NCI-H187 treated with DMSO at 0.1 percent for 48 hours (cell line): ENCODE data around the gene ACAP1.

Experiments used
- DNase-seq: peaks from one replicate; lab custom pipeline; 2025; lab: John Stamatoyannopoulos, UW

ACAP1 gene

GRCh38 chr17:7388856-7389255 lies 52.5 kb downstream of the ACAP1 start:
- DNase-seq: no peak

GRCh38 chr17:7389924-7390910 lies 53.9 kb downstream of the ACAP1 start:
- DNase-seq: no peak

GRCh38 chr17:7391307-7391706 lies 55.0 kb downstream of the ACAP1 start:
- DNase-seq: no peak

GRCh38 chr17:7392696-7393612 lies 56.6 kb downstream of the ACAP1 start:
- DNase-seq: no peak

- no peak for DNase-seq
Measured at GRCh38 chr17:7393613-7394451, 57.5 kb downstream of the ACAP1 start.

- DNase-seq: no peak
Measured at GRCh38 chr17:7394452-7395191, 58.3 kb downstream of the ACAP1 start, which contains the start of gene PLSCR3. TSS of gene PLSCR3 (minus strand) at chr17:7394525. CDS start at chr17:7394110, 415 bp downstream.

GRCh38 chr17:7396147-7396546 lies 59.8 kb downstream of the ACAP1 start:
- DNase-seq: no peak

GRCh38 chr17:7398612-7399011 lies 62.3 kb downstream of the ACAP1 start:
- DNase-seq: no peak
